ENCODE data around the gene KCTD1. TPM values are rescaled to one million over a fixed set of nuclear protein-coding genes. Genes with fewer than 3 reads are reported as not detected.

The KCTD1 gene
- total RNA-seq: 10 to 100 TPM in 2 of 3 donors, 1 to 10 TPM in 1; 8.5 to 14.7 (median 12.8) TPM
- long read RNA-seq, donor 1, transcript KCTD1-202 (5 exons, 2,103 nt): major isoform, 5 of 7 reads
- long read RNA-seq, donor 1, partial matches to known transcripts: 0 of 7 reads
- long read RNA-seq, donor 1, other reads (novel, unspliced or antisense): 1 of 7 reads
- long read RNA-seq, donor 2, partial matches to known transcripts: 0 of 1 reads
- long read RNA-seq, donor 2, other reads (novel, unspliced or antisense): 0 of 1 reads

GRCh38 chr18:26548415-26549262, at the start of gene KCTD1:
TSS of gene KCTD1 (minus strand) at chr18:26548553. CDS start at chr18:26548536, 17 bp downstream.
- TF ChIP-seq, protein P1, sequence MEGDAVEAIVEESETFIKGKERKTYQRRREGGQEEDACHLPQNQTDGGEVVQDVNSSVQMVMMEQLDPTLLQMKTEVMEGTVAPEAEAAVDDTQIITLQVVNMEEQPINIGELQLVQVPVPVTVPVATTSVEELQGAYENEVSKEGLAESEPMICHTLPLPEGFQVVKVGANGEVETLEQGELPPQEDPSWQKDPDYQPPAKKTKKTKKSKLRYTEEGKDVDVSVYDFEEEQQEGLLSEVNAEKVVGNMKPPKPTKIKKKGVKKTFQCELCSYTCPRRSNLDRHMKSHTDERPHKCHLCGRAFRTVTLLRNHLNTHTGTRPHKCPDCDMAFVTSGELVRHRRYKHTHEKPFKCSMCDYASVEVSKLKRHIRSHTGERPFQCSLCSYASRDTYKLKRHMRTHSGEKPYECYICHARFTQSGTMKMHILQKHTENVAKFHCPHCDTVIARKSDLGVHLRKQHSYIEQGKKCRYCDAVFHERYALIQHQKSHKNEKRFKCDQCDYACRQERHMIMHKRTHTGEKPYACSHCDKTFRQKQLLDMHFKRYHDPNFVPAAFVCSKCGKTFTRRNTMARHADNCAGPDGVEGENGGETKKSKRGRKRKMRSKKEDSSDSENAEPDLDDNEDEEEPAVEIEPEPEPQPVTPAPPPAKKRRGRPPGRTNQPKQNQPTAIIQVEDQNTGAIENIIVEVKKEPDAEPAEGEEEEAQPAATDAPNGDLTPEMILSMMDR (IDR thresholded peaks at IDR 0.05): no peak
- peak within 1 kb of the TSS; percentile 36 for H3K4me3 ChIP-seq
- peaks cover 33% of the 10 kb centered on the region for H3K4me1 ChIP-seq (ENCODE audit: low read depth)
- peak; percentile 84 for ATAC-seq
- no peaks in the 10 kb centered on the region for H3K9me3 ChIP-seq
- H3K36me3 ChIP-seq (ENCODE audit: low read depth): no peaks in the 10 kb centered on the region
- DNase-seq: peak; percentile 86 to 88 (median 87)
- intact Hi-C loops (cut with DNase I, micrococcal nuclease): no loop called here

- Histone ChIP-seq H3K4me3 (no peak overlapping the region), H3K4me1 (ENCODE audit: low read depth) (no peaks in the 10 kb centered on the region), H3K36me3 (ENCODE audit: low read depth) (no peaks in the 10 kb centered on the region), H3K9me3 (no peaks in the 10 kb centered on the region)
- intact Hi-C loops (cut with DNase I, micrococcal nuclease): no loop called here
- ATAC-seq (no peak), DNase-seq (no peak)
- TF ChIP-seq, protein P1 (IDR thresholded peaks at IDR 0.05): no peak
These were observed 45.3 kb upstream of the KCTD1 start for GRCh38 chr18:26593365-26594320.

- TF ChIP-seq, protein P1 (IDR thresholded peaks at IDR 0.05): no peak
- DNase-seq: no peak
- no peaks in the 10 kb centered on the region for H3K36me3 ChIP-seq (ENCODE audit: low read depth)
These were observed 36.4 kb upstream of the KCTD1 start for GRCh38 chr18:26584745-26585144.

DNA sequence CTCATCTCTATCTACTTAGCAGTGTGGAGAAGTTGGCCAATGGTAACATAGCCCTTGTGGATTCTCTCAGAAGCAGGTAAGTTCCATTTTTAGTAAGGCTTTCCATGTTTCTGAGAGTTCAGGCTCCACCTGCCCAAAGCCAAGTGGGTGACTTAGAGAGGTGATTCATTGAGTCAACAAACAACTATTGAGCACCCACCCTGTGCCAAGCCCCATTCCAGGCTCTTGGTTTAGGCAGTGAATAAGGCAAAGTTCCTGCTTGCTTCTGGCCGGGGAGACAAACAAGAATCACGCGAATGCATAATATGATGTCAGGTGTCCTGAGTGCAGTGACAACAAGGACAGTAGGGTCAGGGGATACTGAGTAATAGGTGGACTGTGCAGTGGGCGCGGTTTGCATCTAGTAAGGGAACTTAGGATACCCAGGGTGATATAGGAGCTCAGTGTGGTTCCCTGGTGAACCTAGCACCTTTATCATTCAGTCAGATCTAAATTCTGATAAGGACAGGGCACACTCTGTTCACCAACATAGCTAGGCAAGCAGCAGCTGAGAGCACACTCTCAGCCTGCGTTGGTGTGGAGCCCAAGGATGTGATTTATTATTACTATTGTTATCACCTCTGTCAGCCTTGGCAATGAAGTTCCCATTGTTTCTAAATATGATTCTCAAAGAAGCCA, 31.7 kb upstream of the KCTD1 start:
- peaks cover 11% of the 10 kb centered on the region for H3K4me1 ChIP-seq (ENCODE audit: low read depth)
- no peaks in the 10 kb centered on the region for H3K36me3 ChIP-seq (ENCODE audit: low read depth)
- intact Hi-C loops (cut with DNase I, micrococcal nuclease): no loop called here
- TF ChIP-seq, protein P1 (IDR thresholded peaks at IDR 0.05): no peak
- peak in 2 of 3 donors; percentile 4 to 31 for DNase-seq
- ATAC-seq: peak; percentile 79
- no peak overlapping the region for H3K4me3 ChIP-seq
- no peaks in the 10 kb centered on the region for H3K9me3 ChIP-seq

More at GRCh38 chr18:26584745-26585144, 36.4 kb upstream of the KCTD1 start:
- Histone ChIP-seq H3K4me1 (ENCODE audit: low read depth) (no peaks in the 10 kb centered on the region), H3K9me3 (no peaks in the 10 kb centered on the region), H3K4me3 (no peak overlapping the region)
- intact Hi-C loops (cut with DNase I, micrococcal nuclease): no loop called here
- no peak for ATAC-seq

DNA sequence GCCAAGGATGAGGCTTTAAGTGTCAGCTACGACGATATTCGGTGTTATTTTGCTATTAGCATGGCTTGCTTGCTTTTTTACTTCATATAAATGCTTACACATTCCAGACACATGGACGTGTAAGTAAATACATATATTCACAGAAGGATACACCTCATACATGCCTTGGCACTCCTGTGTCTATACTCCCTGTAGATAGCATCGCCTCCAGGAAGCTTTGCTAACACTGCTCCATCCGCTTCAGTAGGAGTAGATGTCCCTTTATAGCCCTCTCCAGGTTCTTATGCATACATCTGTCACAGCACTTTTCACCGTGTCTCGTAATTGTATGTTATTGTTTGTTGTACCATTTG, 27.5 kb upstream of the KCTD1 start:
- H3K9me3 ChIP-seq: no peaks in the 10 kb centered on the region
- H3K36me3 ChIP-seq (ENCODE audit: low read depth): no peaks in the 10 kb centered on the region
- ATAC-seq (peak; percentile 54), DNase-seq (no peak)
- H3K4me3 ChIP-seq: no peak overlapping the region
- H3K4me1 ChIP-seq (ENCODE audit: low read depth): peaks cover 12% of the 10 kb centered on the region
- TF ChIP-seq, protein P1 (IDR thresholded peaks at IDR 0.05): no peak
- intact Hi-C loops (cut with DNase I, micrococcal nuclease): no loop called here

Measured in mucosa of descending colon (tissue), 3 donors.